GM12891 (cell line): Measurements from ENCODE around the gene SLC1A1.

Experiments
- DNase-seq: peaks from one replicate; pipeline ENCODE4 v3.0.0; 2011; ENCODE audit warnings: low spot score; ENCODE audit not compliant: insufficient read length
- FAIRE-seq: peaks from 2 replicates; lab custom pipeline; 2011; peaks lifted over from hg19 to GRCh38; lab: Jason Lieb, UNC
- PAX5 ChIP-seq: IDR thresholded peaks from 2 replicates; pipeline ENCODE4 v1.6.1; 2011; ENCODE audit warnings: low read length, moderate library complexity, mild to moderate bottlenecking; ENCODE audit not compliant: insufficient read depth, severe bottlenecking
- POLR2A ChIP-seq: IDR thresholded peaks from 2 replicates; pipeline ENCODE4 v1.6.1; 2011; ENCODE audit warnings: low read depth, low read length, control low read depth
- POLR2AphosphoS5 ChIP-seq: IDR thresholded peaks from 2 replicates; pipeline ENCODE4 v1.6.1; 2011; ENCODE audit warnings: low read depth, low read length, control low read depth
- POU2F2 ChIP-seq: IDR thresholded peaks from 2 replicates; pipeline ENCODE4 v1.6.1; 2011; ENCODE audit warnings: low read depth, mild to moderate bottlenecking, control low read depth, low read length, moderate library complexity
- SPI1 ChIP-seq: IDR thresholded peaks from 2 replicates; pipeline ENCODE4 v1.6.1; 2011; ENCODE audit warnings: low read depth, low read length, control low read depth
- TAF1 ChIP-seq: IDR thresholded peaks from 2 replicates; pipeline ENCODE4 v1.6.1; 2011; ENCODE audit warnings: low read depth, low read length, control low read depth

SLC1A1 gene

DNA sequence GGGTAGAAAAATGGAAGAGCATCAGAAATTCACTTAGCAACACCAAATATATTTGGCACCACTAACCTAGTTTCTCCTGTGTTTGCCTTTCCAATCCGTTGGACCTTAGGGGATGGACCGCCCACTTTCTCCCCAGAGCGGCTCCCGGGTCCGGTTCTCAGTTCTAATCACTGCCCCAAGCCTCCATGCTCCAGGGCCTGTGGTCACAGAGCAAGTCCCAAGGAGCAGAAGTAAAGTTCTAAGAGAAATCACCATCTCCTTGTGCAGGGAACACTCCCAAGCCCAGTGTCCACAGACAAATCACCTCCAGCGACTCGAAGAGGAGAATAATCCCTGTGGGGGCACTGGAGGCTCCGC is 728 bp upstream of the SLC1A1 start:
- DNase-seq: no peak
- TF ChIP-seq POLR2AphosphoS5 (no peak), POU2F2 (no peak), POLR2A (no peak), TAF1 (no peak), SPI1 (no peak), PAX5 (no peak)
- FAIRE-seq: peak; percentile 83

GRCh38 chr9:4490705-4491625 is 697 bp downstream of the SLC1A1 start:
- FAIRE-seq: peak; percentile 56
- TF ChIP-seq POLR2AphosphoS5: no peak
- TF ChIP-seq PAX5: no peak
- TF ChIP-seq POU2F2: no peak
- no peak for TF ChIP-seq POLR2A
- TF ChIP-seq TAF1: no peak
- TF ChIP-seq SPI1: no peak
- peak; percentile 33 for DNase-seq

- DNase-seq (no peak), FAIRE-seq (no peak)
- no peak for TF ChIP-seq PAX5
- no peak for TF ChIP-seq POLR2A
- no peak for TF ChIP-seq POU2F2
- no peak for TF ChIP-seq POLR2AphosphoS5
- TF ChIP-seq SPI1: no peak
- no peak for TF ChIP-seq TAF1
These were observed 1.3 kb downstream of the SLC1A1 start for GRCh38 chr9:4491626-4491975.

DNA sequence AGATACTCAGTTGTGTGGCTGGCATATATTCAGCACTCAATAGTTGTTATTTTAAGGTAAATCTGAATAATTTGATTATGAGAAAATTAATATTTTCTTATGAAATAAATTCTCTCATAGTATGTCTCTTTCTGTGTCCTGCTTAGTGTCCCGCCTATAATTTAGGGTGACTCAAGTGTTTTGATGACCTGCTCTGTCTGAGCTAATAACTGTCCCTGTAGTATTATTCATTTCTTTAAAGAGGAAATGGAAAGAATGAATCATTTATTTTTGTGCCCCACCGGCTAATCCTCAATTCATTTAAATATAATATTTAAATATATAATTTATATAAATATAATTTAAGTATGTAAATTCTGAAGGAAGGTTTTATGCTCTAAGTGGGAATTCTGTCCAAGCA is 4.1 kb downstream of the SLC1A1 start:
- TF ChIP-seq POU2F2: no peak
- TF ChIP-seq POLR2A: no peak
- TF ChIP-seq POLR2AphosphoS5: no peak
- TF ChIP-seq SPI1: no peak
- no peak for TF ChIP-seq PAX5
- no peak for TF ChIP-seq TAF1
- no peak for FAIRE-seq
- no peak for DNase-seq

DNA sequence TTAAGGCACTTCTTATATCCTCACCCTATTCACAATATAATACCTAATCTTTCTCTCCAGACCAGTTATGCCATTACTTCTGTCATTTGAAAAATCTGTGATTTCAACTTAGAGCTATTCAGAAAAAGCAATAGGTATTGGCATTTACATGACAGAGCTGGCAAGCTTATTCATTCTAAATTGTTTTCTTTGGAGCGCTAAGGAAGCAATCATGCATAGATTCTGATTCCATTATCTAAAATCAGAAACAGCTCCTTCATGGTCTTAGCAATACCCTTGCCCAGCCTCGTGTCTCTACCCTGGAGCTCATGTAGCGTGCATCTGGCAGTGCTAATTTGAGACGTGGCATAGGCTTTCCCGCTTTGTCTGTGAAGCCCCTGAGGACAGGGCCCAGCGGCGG is 4.5 kb downstream of the SLC1A1 start:
- DNase-seq (no peak), FAIRE-seq (no peak)
- TF ChIP-seq POLR2A (no peak), POU2F2 (no peak), POLR2AphosphoS5 (no peak), PAX5 (no peak), TAF1 (no peak), SPI1 (no peak)

- TF ChIP-seq POU2F2 (no peak), PAX5 (no peak), SPI1 (peak; percentile 59), POLR2AphosphoS5 (0 out of 2 replicates have a peak, but pooled peaks have one; percentile 5), POLR2A (no peak), TAF1 (no peak)
- FAIRE-seq: peak; percentile 48
- DNase-seq: no peak
These were observed 5.3 kb downstream of the SLC1A1 start for GRCh38 chr9:4495537-4495936.

DNA sequence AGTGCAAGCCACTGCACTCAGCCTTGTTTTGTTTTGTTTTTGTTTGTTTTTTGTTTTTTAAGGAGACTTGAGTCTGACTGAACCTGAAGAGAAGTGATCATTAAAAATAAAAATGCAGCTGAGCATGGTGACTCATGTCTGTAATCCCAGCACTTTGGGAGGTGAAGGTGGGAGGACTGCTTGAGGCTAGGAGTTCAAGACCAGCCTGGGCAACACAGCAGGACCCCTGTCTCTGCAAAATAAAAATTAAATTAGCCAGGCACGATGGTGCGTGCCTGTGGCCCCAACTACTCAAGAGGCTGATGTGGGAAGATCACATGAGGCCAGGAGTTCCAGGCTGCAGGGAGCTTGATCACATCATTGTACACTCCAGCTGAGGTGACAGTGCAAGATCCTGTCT is 6.2 kb downstream of the SLC1A1 start:
- no peak for DNase-seq
- FAIRE-seq: peak; percentile 55
- TF ChIP-seq POU2F2 (no peak), POLR2A (no peak), SPI1 (no peak), POLR2AphosphoS5 (no peak), PAX5 (no peak), TAF1 (no peak)

GRCh38 chr9:4497395-4497794 is 7.1 kb downstream of the SLC1A1 start:
- TF ChIP-seq POLR2A (no peak), TAF1 (no peak), PAX5 (no peak), POU2F2 (no peak), POLR2AphosphoS5 (no peak), SPI1 (no peak)
- FAIRE-seq: no peak
- DNase-seq: no peak

- FAIRE-seq: peak; percentile 87
These were observed 7.6 kb downstream of the SLC1A1 start for GRCh38 chr9:4497855-4498254.

More at GRCh38 chr9:4497855-4498254, 7.6 kb downstream of the SLC1A1 start:
- no peak for DNase-seq
- TF ChIP-seq SPI1 (no peak), POLR2AphosphoS5 (no peak), TAF1 (no peak), POU2F2 (no peak), PAX5 (no peak), POLR2A (no peak)
